H1 (cell line): ENCODE data around the gene NCF2. TPM values are rescaled to one million over a fixed set of nuclear protein-coding genes. Genes with fewer than 3 reads are reported as not detected.

Experiments
- CTCF ChIA-PET: fragments of 300-600 bp; sonication (Branson Sonifier 250); formaldehyde crosslinking; loops from one replicate; lab custom pipeline; 2021; ENCODE audit not compliant: partially characterized antibody; lab: Charles Lee
- POLR2A ChIA-PET: fragments of 300-600 bp; sonication (Branson Sonifier 250); formaldehyde crosslinking; loops from one replicate; lab custom pipeline; 2021; ENCODE audit warnings: inconsistent platforms; ENCODE audit not compliant: partially characterized antibody; lab: Charles Lee
- DNase-seq, 2 experiments: peaks; one replicate each; pipeline versions ENCODE4 v3.0.0 to v3.0.0-alpha.2; 2010 to 2022; ENCODE audit warnings: low spot score in 2 of 2, low read depth in 1 of 2, mixed read lengths in 1 of 2
- FAIRE-seq: peaks from 2 replicates; lab custom pipeline; 2011; peaks lifted over from hg19 to GRCh38; lab: Jason Lieb, UNC
- H2AFZ ChIP-seq: 2 replicates; pipeline ENCODE4 v1.8.1; 2012; ENCODE audit warnings: low read length, inconsistent platforms
- H2AK5ac ChIP-seq: 2 replicates; pipeline ENCODE4 v1.6.1; 2013; ENCODE audit warnings: low read depth, low read length
- H2BK120ac ChIP-seq: replicated peaks from 2 replicates; pipeline ENCODE3; 2013; ENCODE audit warnings: low read depth, low read length, inconsistent platforms
- H2BK12ac ChIP-seq: 2 replicates; pipeline ENCODE4 v1.6.1; 2013; ENCODE audit warnings: low read depth, low read length
- H2BK15ac ChIP-seq: 2 replicates; pipeline ENCODE4 v1.6.1; 2013; ENCODE audit warnings: low read length
- H2BK20ac ChIP-seq: 2 replicates; pipeline ENCODE4 v1.6.1; 2013; ENCODE audit warnings: low read length
- H2BK5ac ChIP-seq: 2 replicates; pipeline ENCODE4 v1.6.1; 2013; ENCODE audit warnings: low read depth, low read length
- H3K14ac ChIP-seq: 2 replicates; pipeline ENCODE4 v1.6.1; 2013; ENCODE audit warnings: inconsistent platforms; ENCODE audit not compliant: insufficient read length
- H3K18ac ChIP-seq: 2 replicates; pipeline ENCODE4 v1.6.1; 2013; ENCODE audit warnings: low read length; ENCODE audit errors: extremely low read depth
- H3K23ac ChIP-seq: 2 replicates; pipeline ENCODE4 v1.6.1; 2013; ENCODE audit warnings: inconsistent platforms; ENCODE audit not compliant: insufficient read length
- H3K23me2 ChIP-seq: 2 replicates; pipeline ENCODE4 v1.6.1; 2013; ENCODE audit warnings: low read depth, low read length
- H3K27ac ChIP-seq: 2 replicates; pipeline ENCODE4 v1.6.1; 2011; ENCODE audit warnings: low read depth, low read length, inconsistent platforms
- H3K27me3 ChIP-seq, 4 experiments: replicated peaks in 1 of 4; 1 replicate in 1 of 4; 2 replicates in 3 of 4; pipeline versions ENCODE4 v1.6.1 to v1.8.1; 2011 to 2013; ENCODE audit warnings: low read length in 3 of 4, mild to moderate bottlenecking in 3 of 4, inconsistent platforms in 2 of 4, mixed read lengths in 2 of 4, moderate library complexity in 1 of 4; ENCODE audit not compliant: control insufficient read depth in 3 of 4, insufficient read depth in 3 of 4; ENCODE audit errors: extremely low read depth in 1 of 4
- H3K36me3 ChIP-seq, 4 experiments: 2 replicates each; pipeline versions ENCODE4 v1.6.1 to v1.8.1; 2011 to 2013; ENCODE audit warnings: mild to moderate bottlenecking in 4 of 4, low read length in 3 of 4, moderate library complexity in 2 of 4, control low read depth in 1 of 4, inconsistent platforms in 1 of 4; ENCODE audit not compliant: insufficient read depth in 4 of 4, control insufficient read depth in 2 of 4
- H3K4ac ChIP-seq: replicated peaks from 2 replicates; pipeline ENCODE3; 2013; ENCODE audit warnings: low read length, low read depth, mixed read lengths, inconsistent platforms; ENCODE audit not compliant: insufficient read length
- H3K4me1 ChIP-seq, 4 experiments: replicated peaks in 1 of 4; 1 replicate in 1 of 4; 2 replicates in 3 of 4; pipeline versions ENCODE4 v1.6.1 to v1.8.1; 2011 to 2013; ENCODE audit warnings: low read length in 3 of 4, inconsistent platforms in 2 of 4, mixed read lengths in 1 of 4; ENCODE audit not compliant: insufficient read depth in 4 of 4, control insufficient read depth in 3 of 4
- H3K4me2 ChIP-seq, 2 experiments: 2 replicates each; pipeline versions ENCODE4 v1.6.1 to v1.8.1; 2011 to 2013; ENCODE audit warnings: low read depth in 2 of 2, low read length in 2 of 2, control low read depth in 1 of 2, inconsistent platforms in 1 of 2, mild to moderate bottlenecking in 1 of 2; ENCODE audit not compliant: insufficient read depth in 1 of 2
- H3K4me3 ChIP-seq, 4 experiments: fragments of 200-600, 300-600 bp in 1 of 4; sonication (generic), shearing (Covaris generic), sonication (Bioruptor Twin) in 1 of 4; 2 replicates each; pipeline versions ENCODE4 v1.5.1 to v1.8.1; 2011 to 2016; ENCODE audit warnings: low read length in 4 of 4, low read depth in 3 of 4, control low read depth in 2 of 4, inconsistent platforms in 2 of 4, mild to moderate bottlenecking in 2 of 4, mixed read lengths in 1 of 4, moderate library complexity in 1 of 4; ENCODE audit not compliant: insufficient read depth in 2 of 4; ENCODE audit errors: extremely low read depth in 1 of 4
- H3K56ac ChIP-seq: replicated peaks from 2 replicates; pipeline ENCODE3; 2013; ENCODE audit warnings: low read depth, mild to moderate bottlenecking, mixed read lengths, low read length, inconsistent platforms; ENCODE audit not compliant: insufficient read length
- H3K79me1 ChIP-seq: 2 replicates; pipeline ENCODE4 v1.6.1; 2013; ENCODE audit warnings: low read depth, low read length, control low read depth
- H3K79me2 ChIP-seq, 2 experiments: 2 replicates each; pipeline versions ENCODE4 v1.6.1 to v1.8.1; 2012 to 2013; ENCODE audit warnings: low read length in 2 of 2, mild to moderate bottlenecking in 2 of 2, inconsistent platforms in 1 of 2; ENCODE audit not compliant: insufficient read depth in 2 of 2, control insufficient read depth in 1 of 2
- H3K9ac ChIP-seq, 4 experiments: replicated peaks in 1 of 4; 1 replicate in 1 of 4; 2 replicates in 3 of 4; pipeline versions ENCODE4 v1.6.1 to v1.8.1; 2011 to 2013; ENCODE audit warnings: low read depth in 3 of 4, low read length in 3 of 4, control low read depth in 2 of 4, mild to moderate bottlenecking in 2 of 4, moderate library complexity in 2 of 4, inconsistent platforms in 1 of 4; ENCODE audit errors: extremely low read depth in 1 of 4
- H3K9me3 ChIP-seq, 2 experiments: 2 replicates each; pipeline versions ENCODE4 v1.6.1 to v1.8.1; 2012 to 2013; ENCODE audit warnings: mild to moderate bottlenecking in 2 of 2, moderate library complexity in 2 of 2, control low read depth in 1 of 2, inconsistent platforms in 1 of 2, low read depth in 1 of 2, low read length in 1 of 2, mixed read lengths in 1 of 2; ENCODE audit not compliant: insufficient read depth in 2 of 2
- H4K20me1 ChIP-seq, 2 experiments: replicated peaks in 1 of 2; 2 replicates each; pipeline versions ENCODE3 to v1.8.1; 2011 to 2013; ENCODE audit warnings: inconsistent platforms in 2 of 2, low read length in 2 of 2, mild to moderate bottlenecking in 1 of 2; ENCODE audit not compliant: insufficient read depth in 2 of 2, control insufficient read depth in 1 of 2
- H4K5ac ChIP-seq: 2 replicates; pipeline ENCODE4 v1.6.1; 2013; ENCODE audit warnings: low read length, low read depth, mixed read lengths, inconsistent platforms; ENCODE audit not compliant: insufficient read length
- H4K8ac ChIP-seq: 2 replicates; pipeline ENCODE4 v1.8.0; 2013; ENCODE audit warnings: mild to moderate bottlenecking, moderate library complexity, low read length, inconsistent platforms; ENCODE audit not compliant: insufficient read depth; ENCODE audit errors: extremely low read depth
- H4K91ac ChIP-seq: replicated peaks from 2 replicates; pipeline ENCODE3; 2013; ENCODE audit warnings: low read length, mixed read lengths, inconsistent platforms; ENCODE audit not compliant: insufficient read length
- CTBP2 ChIP-seq: IDR thresholded peaks from 2 replicates; pipeline ENCODE4 v1.7.0; 2011; ENCODE audit warnings: borderline replicate concordance, mild to moderate bottlenecking, moderate library complexity, mixed read lengths, low read length; ENCODE audit not compliant: insufficient read depth, insufficient read length
- E2F6 ChIP-seq: IDR thresholded peaks from 2 replicates; pipeline ENCODE4 v1.6.1; 2012; ENCODE audit warnings: inconsistent platforms
- FOSL1 ChIP-seq: IDR thresholded peaks from 2 replicates; pipeline ENCODE4 v1.6.1; 2011; ENCODE audit warnings: mild to moderate bottlenecking, low read depth, low read length, moderate library complexity; ENCODE audit not compliant: insufficient read depth
- GABPA ChIP-seq: IDR thresholded peaks from 2 replicates; pipeline ENCODE4 v1.6.1; 2011; ENCODE audit warnings: mild to moderate bottlenecking, low read length, moderate library complexity, borderline replicate concordance; ENCODE audit not compliant: insufficient read depth
- JUND ChIP-seq: IDR thresholded peaks from 2 replicates; pipeline ENCODE4 v1.6.1; 2011; ENCODE audit warnings: mild to moderate bottlenecking, improper control_type of control experiment, low read length
- NRF1 ChIP-seq: IDR thresholded peaks from 2 replicates; pipeline ENCODE4 v1.6.1; 2011; ENCODE audit warnings: mild to moderate bottlenecking, low read depth, low read length, improper control_type of control experiment
- RAD21 ChIP-seq, 2 experiments: IDR thresholded peaks in 1 of 2; conservative IDR thresholded peaks in 1 of 2; 2 replicates each; pipeline ENCODE4 v1.6.1; 2011; ENCODE audit warnings: low read depth in 2 of 2, low read length in 2 of 2, improper control_type of control experiment in 1 of 2, inconsistent platforms in 1 of 2, mild to moderate bottlenecking in 1 of 2, moderate library complexity in 1 of 2
- RNF2 ChIP-seq: fragments of 200-900, 300-1000 bp; sonication (generic); IDR thresholded peaks from 2 replicates; pipeline ENCODE4 v1.7.1; 2016; ENCODE audit warnings: borderline replicate concordance, low read depth, mild to moderate bottlenecking, antibody characterized with exemption, low read length; ENCODE audit not compliant: poor library complexity, severe bottlenecking; ENCODE audit errors: missing control alignments
- SAP30 ChIP-seq: fragments of 300-600 bp; sonication (generic); IDR thresholded peaks from 2 replicates; pipeline ENCODE4 v1.7.1; 2012; ENCODE audit warnings: low read length, moderate library complexity, mild to moderate bottlenecking, inconsistent platforms; ENCODE audit not compliant: insufficient read depth, insufficient replicate concordance
- SP1 ChIP-seq: IDR thresholded peaks from 2 replicates; pipeline ENCODE4 v1.6.1; 2011; ENCODE audit warnings: low read depth, low read length
- YY1 ChIP-seq: IDR thresholded peaks from 2 replicates; pipeline ENCODE4 v1.6.1; 2011; ENCODE audit warnings: low read depth, mild to moderate bottlenecking, low read length
- ZNF274 ChIP-seq: IDR thresholded peaks from 2 replicates; pipeline ENCODE4 v1.7.0; 2012; ENCODE audit warnings: low read length, borderline replicate concordance; ENCODE audit errors: extremely low read depth
- whole genome bisulfite sequencing, 2 experiments: shearing (Covaris generic) in 1 of 2; methylation state at CpG; one replicate each; pipeline versions ENCODE4 v1.1.6 to v1.1.7; 2013 to 2015; ENCODE audit warnings: low lambda C conversion rate in 2 of 2, mixed read lengths in 2 of 2, inconsistent platforms in 1 of 2, low coverage in 1 of 2, missing lambda C conversion rate in 1 of 2; ENCODE audit not compliant: insufficient replicate concordance in 2 of 2, insufficient coverage in 1 of 2, insufficient read length in 1 of 2; ENCODE audit errors: extremely low coverage in 1 of 2, missing lambda C conversion rate in 1 of 2; 5-methylcytosine and 5-hydroxymethylcytosine counted together
- polyA plus RNA-seq, 7 experiments: library from polyadenylated mRNA; depleted of rRNA in 3 of 7; stranded (reverse) in 5 of 7; unstranded in 2 of 7; fragments of >200 nt in 5 of 7; fragments of 200-250 nt in 2 of 7; gene quantifications; 1 replicate in 5 of 7; 2 replicates in 1 of 7; 4 replicates in 1 of 7; pipeline versions ENCODE4 v1.2.1 to v1.2.3, GENCODE V29; 2011 to 2013; ENCODE audit warnings: missing spikeins in 2 of 7, mixed read lengths in 2 of 7
- total RNA-seq: library from RNA; stranded (reverse); fragmentation: NEBNext Ultra II Directional; extraction: Animal tissue kit (Norgen Biotek cat#: 25700); gene quantifications from 2 replicates; pipeline ENCODE4 v1.2.1, GENCODE V29; 2021

The NCF2 gene
- total and polyA plus RNA-seq, 2 of the 8 experiments (the other 6 are each of a cell fraction or from before 2014, with no cell fraction given), result not detected

GRCh38 chr1:183550915-183551314 is 39.3 kb downstream of the NCF2 start:
- Histone ChIP-seq H3K23ac (no peak overlapping the region), H3K23me2 (no peaks in the 10 kb centered on the region), H2BK15ac (no peak overlapping the region), H4K8ac (no peak overlapping the region), H3K18ac (no peak overlapping the region), H3K9me3 (no peaks in the 10 kb centered on the region), H2BK12ac (no peak overlapping the region), H3K9ac (no peak overlapping the region), H3K27ac (no peak overlapping the region), H3K4me3 (no peak overlapping the region), H3K27me3 (no peaks in the 10 kb centered on the region), H2AK5ac (no peak overlapping the region), H2BK5ac (no peak overlapping the region), H3K56ac (no peak overlapping the region), H3K79me1 (no peaks in the 10 kb centered on the region; the same call in 1 of the 2 replicates), H3K79me2 (no peaks in the 10 kb centered on the region), H3K4ac (no peak overlapping the region), H4K5ac (no peak overlapping the region), H4K20me1 (peaks cover 0 to 2% of the 10 kb centered on the region in 2 experiments), H3K14ac (no peak overlapping the region), H2BK20ac (no peak overlapping the region), H2BK120ac (no peak overlapping the region), H4K91ac (no peak overlapping the region), H3K4me2 (no peak overlapping the region), H3K36me3 (peaks cover 11 to 73% (median 45%) of the 10 kb centered on the region in 4 experiments; a peak in 7 of 8 replicates), H2AFZ (no peak overlapping the region), H3K4me1 (peaks cover 1 to 5% (median 4%) of the 10 kb centered on the region in 4 experiments; a peak in 5 of 7 replicates)
- DNase-seq (no peak), FAIRE-seq (no peak)
- POLR2A ChIA-PET, result interaction anchor here (0.8 to 0.9 kb wide), 2 partner anchors 15 to 707 kb away, joined by 3 read pairs; no protein-coding TSS in a partner anchor
- CTCF ChIA-PET, result interaction anchor here (0.6 to 1.3 kb wide), 3 partner anchors 18 to 73 kb away, joined by 3 to 5 read pairs (median 3); no protein-coding TSS in a partner anchor
- 89% methylated on average over 3 of the region's 3 CpGs; no CpG with 5 or more reads in 1 of the 2 experiments for WGBS, 2 experiments
- TF ChIP-seq RAD21 (IDR thresholded peaks at IDR 0.05 in 1 of 2, conservative IDR thresholded peaks at IDR 0.05 in 1 of 2; ENCODE audit: low read depth in 2 of 2, low read length in 2 of 2) (no peak), E2F6 (no peak), RNF2 (no peak), SAP30 (no peak), FOSL1 (no peak), GABPA (no peak), JUND (no peak), SP1 (no peak), ZNF274 (no peak), NRF1 (no peak), YY1 (no peak), CTBP2 (no peak)
